OCI-M2 (cell line): Measurements from ENCODE around the gene PRDM8.

Experiments
- DNase-seq: peaks from one replicate; lab custom pipeline; 2025; ENCODE audit not compliant: unreplicated experiment; lab: John Stamatoyannopoulos, UW

PRDM8 gene

GRCh38 chr4:80199947-80200346 lies 2.6 kb downstream of the PRDM8 start:
- DNase-seq, result no peak

GRCh38 chr4:80201252-80202151 lies 4.2 kb downstream of the PRDM8 start:
- no peak for DNase-seq

- DNase-seq, result no peak
These were observed 4.9 kb downstream of the PRDM8 start for GRCh38 chr4:80202190-80202711.

DNA sequence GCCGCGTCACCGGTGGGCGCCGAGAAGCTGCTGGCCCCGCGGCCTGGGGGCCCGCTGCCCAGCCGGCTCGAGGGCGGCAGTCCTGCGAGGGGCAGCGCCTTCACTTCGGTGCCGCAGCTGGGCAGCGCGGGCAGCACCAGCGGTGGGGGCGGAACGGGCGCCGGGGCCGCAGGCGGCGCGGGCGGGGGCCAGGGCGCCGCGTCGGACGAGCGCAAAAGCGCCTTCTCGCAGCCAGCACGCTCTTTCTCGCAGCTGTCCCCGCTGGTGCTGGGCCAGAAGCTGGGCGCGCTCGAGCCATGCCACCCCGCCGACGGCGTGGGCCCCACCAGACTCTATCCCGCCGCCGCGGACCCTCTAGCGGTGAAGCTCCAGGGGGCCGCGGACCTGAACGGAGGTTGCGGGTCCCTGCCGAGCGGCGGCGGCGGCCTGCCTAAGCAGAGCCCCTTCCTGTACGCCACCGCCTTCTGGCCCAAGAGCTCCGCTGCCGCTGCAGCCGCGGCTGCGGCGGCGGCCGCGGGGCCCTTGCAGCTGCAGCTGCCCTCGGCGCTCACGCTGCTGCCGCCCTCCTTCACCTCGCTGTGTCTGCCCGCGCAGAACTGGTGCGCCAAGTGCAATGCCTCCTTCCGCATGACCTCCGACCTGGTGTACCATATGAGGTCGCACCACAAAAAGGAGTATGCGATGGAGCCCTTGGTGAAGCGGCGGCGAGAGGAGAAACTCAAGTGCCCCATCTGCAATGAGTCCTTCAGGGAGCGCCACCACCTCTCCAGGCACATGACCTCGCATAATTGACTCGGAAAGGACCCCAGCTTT lies 5.6 kb downstream of the PRDM8 start:
- no peak for DNase-seq

DNA sequence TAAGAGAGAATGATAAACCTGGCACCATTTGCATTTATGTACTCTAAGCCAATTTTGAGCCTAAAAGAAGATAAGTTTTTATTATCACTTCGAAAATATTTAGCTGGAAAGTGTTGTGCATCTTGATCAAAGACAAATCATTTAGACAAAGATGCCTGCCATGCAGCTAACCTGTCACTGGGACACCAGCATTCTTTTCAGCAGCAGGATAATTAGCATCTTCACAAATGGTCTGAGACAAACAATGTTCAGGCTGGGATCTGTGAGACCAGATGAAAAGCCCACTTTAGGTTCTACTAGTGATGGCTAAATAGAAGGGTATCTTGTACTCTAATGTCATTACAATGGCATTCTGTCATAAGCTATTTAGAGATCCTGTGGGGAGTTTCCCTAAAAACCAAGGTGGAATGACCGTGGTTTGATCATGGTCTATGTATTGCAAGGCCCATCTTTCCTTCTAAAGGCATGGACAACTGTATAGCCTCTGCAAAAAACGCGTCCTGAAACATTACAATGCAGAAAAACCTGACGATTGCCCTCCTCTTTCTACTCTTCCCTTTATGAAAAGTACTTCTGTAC lies 7.2 kb downstream of the PRDM8 start:
- DNase-seq, result no peak

- DNase-seq, result no peak
These were observed 8.8 kb downstream of the PRDM8 start for GRCh38 chr4:80206111-80206510.

GRCh38 chr4:80206521-80207171 lies 9.3 kb downstream of the PRDM8 start:
- DNase-seq, result no peak

DNA sequence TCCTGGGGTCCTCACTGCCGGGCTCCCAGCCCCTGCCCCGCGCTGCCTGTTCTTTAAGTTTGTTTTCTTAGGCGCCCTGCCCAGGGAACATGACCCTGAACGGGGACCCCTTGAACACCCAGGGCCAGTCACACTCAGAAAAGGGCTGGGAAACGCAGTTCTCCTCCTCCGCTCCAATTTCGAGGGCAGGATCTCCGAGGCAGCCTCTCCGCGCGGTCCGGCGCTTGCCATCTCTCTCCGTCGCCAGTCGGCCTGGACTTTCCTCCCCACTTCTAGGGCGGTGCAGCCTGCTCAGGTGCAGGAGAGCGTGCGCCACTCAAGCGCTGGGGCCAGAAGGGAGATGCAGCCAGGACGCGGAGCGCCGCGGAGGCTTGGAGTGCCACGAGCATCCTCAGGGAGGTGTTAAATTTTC lies 9.9 kb downstream of the PRDM8 start:
- DNase-seq, result no peak

DNA sequence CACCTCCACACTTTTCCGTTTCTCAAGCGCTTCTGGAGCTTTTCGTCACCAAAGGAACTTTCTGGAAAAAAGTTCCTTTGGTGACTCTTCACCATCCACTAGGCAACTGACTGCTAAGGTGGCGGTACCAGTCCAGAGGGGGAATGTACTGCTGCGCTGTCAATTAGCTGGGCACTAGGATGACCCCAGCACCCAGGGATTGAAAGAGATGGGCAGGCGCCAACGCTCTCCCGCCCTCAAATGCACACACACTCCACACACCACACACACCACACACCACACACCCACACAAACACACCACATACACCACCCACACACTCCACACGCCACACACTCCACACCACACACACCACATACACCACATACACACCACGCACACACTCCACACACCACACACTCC lies 10.4 kb downstream of the PRDM8 start:
- DNase-seq, result no peak

DNA sequence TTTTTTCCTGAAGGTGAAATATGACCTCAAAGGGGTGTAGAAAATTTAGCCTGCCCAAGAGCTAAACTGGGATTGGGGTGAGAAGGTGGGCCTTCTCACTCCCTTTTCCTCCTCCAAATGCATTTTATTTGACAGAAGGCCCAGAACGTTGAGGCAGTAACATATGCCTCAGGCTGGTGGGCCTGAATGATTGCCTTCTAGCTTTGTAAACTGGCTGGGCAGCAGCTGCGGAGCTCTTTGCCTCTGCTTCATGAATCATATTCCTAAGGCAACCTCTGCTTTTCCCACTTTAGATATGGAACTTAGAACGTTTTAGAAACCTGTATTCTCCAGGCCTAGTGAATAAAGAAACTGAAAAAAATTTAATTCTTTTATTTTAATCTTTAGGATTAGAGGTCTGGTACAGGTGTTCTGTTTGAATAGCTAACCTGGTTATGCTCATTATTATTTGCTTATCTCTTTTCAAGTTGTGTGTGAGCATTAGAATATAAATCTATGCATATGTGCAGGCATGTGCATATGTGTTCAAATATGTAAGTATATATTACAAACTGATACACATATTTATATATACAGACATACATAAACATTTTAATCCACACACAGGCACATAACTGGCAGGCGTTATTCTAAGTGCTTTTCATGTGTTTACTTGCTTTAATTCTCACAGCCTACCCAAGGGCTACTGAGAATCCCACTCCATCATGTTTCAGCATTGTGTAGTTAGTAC lies 11.5 kb downstream of the PRDM8 start:
- no peak for DNase-seq

DNA sequence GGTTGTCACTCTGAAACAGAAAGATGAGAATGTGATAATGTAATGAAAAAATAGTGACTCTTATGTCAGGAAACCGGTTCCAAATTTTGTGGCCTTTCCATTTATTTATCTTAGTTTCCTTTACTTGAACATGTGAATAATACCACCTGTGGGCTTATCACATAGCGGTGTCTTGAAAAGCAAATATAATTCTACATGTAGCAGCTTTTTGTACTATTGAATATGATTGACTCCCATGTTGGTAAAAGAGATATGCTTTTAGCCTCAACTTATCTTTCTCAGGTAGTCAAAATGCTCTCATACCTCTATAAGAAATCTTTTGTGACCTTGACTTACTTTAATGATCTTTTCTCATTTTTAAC lies 12.0 kb downstream of the PRDM8 start:
- no peak for DNase-seq

GRCh38 chr4:80210549-80210948 lies 13.2 kb downstream of the PRDM8 start:
- no peak for DNase-seq

- no peak for DNase-seq
These were observed 16.0 kb downstream of the PRDM8 start for GRCh38 chr4:80213117-80213815.

DNA sequence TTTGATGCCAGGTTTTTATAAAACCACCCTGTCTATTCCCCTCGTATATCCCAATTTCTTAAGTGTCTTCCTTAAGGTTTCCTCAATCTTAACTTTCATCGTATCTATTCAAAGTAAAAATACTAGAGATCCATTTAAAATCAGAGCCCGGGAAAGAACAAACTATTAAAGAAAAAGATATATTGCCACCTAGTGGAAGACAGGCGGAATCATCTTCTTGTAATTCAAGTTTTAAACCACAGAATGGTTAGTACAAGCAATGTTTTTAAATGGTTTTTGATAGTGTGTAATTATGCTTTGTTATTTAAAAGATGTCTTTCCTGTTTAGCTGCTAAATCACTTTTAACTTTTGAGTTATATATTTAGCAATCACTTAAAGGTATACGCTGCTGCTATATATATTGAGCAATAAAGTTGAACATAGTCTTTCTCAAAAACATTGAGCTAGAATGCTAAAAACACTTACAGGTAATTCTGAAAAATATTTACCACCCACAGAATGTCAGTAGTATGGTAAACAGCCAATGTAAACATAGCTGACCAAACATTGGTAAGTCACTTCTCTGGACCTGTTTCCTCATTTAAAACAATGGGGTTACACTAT lies 18.2 kb downstream of the PRDM8 start:
- no peak for DNase-seq

DNA sequence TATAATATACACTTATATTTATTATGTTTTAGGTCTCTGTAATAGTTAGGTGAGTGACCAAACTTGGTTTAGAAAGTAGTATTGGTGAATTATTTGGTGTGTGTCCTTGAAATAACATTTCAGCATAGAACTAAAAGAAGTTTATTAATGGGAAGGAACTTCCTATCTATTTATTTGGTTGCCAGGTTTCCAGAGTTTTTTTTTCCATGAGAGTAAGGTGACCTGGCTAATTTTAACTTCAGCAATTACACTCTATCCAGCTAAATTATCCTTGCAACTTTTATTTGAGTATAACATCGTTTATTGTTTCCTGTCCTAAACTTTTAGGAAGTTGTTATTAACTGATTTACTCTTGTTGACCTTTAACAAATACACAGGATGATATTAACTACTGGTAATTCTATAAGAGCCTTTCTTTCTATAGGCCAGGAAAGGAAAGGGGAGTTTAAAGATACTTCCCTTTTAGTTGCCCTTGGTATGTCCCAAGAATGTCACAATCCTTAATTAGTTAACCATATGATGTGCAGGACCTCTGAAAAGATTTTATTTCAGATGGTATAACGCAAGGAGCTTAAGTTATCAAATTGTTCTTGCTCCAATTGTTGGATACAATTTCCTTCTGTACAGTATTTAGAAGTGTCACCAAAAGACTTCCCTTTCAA lies 18.9 kb downstream of the PRDM8 start:
- DNase-seq, result no peak

- DNase-seq, result no peak
These were observed 22.2 kb downstream of the PRDM8 start for GRCh38 chr4:80219301-80220025.

DNA sequence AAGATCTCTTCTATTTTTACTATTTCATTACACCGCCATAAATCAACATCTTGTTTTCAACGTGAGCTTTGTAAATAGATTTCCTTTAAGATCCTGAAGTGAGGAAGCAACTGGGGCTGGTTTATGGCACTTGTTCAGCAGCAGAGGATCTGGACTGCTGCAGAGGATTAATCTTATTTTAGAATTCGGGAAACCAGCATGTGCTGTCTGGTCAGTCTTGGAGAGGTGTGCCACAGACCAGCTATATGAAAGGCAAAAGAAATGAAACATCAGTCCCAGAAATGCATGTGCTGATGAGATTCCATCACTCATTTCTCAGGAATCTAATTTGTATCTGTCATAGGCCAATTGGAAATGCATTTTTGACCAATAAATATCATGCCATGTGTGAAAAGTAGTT lies 23.4 kb downstream of the PRDM8 start:
- no peak for DNase-seq

DNA sequence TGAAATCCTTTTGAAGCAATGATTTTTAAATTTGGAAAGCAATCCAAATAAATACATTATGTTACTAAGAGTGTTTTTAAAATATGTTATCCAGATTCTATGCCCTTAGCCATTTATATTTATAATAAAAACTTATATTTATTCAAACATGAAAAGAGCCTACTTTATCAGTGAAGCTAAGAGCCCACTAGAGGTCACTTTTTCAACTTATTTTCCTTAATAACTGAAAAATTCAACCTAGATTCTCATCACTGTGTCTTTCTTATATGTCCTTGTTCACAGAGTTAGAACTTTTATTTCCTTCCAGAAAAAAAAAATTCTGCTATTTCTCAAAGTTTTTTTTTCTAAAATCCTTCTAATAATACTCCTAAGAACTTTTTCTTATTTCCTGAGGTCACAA lies 23.9 kb downstream of the PRDM8 start:
- DNase-seq, result no peak
